GM18526 (cell line): ENCODE data around the gene F13B.

ENCODE experiments used
- POLR2A ChIP-seq: IDR thresholded peaks from 3 replicates; pipeline ENCODE4 v1.6.1; 2011; ENCODE audit not compliant: insufficient read length; ENCODE audit errors: extremely low read depth

The F13B gene

DNA sequence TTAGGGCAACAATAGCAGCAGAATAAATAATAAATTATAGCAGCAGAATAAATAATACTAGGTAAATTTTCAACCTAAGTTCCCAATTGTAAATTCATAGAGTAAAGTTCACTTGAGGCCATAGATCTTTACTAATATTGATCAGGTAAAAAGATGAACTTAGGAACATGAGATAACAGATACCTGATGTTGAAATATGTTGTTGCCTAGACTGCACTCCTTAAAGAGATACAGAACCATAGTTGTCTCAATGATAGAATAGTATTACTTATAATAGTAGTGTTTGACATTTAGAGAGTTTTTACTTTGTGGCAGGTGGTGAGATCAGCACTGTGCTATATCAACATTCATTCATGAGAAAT lies 378 bp upstream of the F13B start:
- TF ChIP-seq POLR2A = no peak

DNA sequence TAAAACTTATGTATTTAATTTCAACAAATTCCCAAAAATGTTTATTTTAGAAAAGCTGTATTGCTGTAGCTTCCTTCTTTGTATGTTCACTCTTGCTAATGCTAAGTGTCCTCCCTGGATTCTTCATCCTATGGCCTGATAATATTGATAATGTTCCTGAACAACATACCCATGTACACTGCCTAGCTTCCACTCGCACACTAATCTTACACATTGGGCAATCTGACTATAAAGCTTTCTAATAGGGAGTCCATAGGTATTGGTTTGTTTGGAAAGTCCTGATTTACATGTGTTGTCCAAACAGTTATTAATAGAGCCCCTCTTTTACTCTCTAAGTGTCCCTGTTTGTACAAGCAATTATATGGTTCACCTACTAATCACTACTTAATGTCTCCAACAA lies 783 bp downstream of the F13B start:
- no peak for TF ChIP-seq POLR2A

DNA sequence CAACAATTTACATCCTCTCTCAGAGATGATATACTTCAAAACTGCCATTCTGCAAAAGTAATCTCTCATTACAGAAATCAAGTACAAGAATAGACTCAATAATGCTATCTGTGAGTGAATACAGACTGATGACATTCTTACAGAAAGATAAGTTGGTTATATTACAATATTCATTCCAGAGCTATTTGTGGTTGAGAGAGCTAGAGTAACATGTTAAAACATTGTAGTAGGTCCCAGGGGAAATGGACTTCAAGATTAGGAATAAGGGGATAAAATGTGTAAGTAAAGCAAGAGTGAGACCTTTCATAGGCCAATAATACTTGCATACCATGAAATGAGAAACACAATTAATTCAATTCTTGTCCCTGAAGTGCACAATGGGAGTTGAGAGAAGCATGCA lies 1.5 kb downstream of the F13B start:
- no peak for TF ChIP-seq POLR2A

- no peak for TF ChIP-seq POLR2A
Observed at GRCh38 chr1:197063212-197063611, 3.8 kb downstream of the F13B start.

DNA sequence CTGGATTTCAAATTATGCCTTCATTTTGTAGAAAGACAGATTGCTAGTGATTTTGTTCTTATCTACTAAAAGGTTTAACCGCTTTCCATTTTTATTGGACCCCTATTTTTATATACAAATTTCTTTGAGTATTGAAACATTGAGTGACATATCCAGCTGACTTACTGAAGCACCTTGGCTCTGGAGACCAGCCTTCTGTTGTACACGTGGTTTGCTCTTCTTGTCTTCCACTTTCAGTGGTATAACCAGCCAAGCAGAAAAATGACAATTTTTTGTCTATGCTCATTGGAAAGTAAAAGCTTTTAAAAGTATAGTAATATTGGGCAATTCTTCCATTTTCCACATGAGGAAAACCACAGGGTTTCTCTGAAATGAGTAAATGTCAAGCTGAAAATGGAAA lies 4.4 kb downstream of the F13B start:
- TF ChIP-seq POLR2A = no peak

GRCh38 chr1:197049100-197049499 lies 18.0 kb downstream of the F13B start:
- no peak for TF ChIP-seq POLR2A

DNA sequence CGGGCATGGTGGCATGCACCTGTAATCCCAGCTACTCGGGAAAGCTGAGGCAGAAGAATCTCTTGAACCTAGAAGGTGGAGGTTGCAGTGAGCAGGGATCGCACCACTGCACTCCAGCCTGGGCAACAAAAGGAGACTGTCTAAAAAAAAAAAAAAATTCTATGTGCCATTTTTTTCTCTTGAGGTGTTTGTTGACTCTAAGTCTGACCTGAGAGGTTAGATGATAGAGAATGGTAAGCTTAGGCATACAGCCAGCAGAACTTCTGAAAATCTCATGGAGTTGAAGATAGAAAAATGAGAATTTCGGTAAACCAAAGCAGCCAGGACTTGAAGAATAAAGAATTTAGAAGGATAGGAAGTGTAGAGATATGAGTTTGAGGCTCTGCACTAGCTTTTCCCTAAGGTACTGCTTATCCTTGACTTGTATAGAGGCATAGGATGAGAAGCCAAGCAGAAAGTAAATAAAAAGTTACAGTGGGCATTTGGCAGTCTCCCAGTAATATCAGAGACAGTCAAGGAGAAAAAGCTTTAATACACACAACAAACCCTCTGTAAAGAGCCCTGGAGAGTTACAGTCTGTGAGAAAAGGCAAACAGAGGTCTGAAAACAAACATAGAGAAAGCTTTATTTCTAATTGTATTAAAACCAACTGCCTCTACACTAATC lies 24.3 kb downstream of the F13B start:
- no peak for TF ChIP-seq POLR2A

DNA sequence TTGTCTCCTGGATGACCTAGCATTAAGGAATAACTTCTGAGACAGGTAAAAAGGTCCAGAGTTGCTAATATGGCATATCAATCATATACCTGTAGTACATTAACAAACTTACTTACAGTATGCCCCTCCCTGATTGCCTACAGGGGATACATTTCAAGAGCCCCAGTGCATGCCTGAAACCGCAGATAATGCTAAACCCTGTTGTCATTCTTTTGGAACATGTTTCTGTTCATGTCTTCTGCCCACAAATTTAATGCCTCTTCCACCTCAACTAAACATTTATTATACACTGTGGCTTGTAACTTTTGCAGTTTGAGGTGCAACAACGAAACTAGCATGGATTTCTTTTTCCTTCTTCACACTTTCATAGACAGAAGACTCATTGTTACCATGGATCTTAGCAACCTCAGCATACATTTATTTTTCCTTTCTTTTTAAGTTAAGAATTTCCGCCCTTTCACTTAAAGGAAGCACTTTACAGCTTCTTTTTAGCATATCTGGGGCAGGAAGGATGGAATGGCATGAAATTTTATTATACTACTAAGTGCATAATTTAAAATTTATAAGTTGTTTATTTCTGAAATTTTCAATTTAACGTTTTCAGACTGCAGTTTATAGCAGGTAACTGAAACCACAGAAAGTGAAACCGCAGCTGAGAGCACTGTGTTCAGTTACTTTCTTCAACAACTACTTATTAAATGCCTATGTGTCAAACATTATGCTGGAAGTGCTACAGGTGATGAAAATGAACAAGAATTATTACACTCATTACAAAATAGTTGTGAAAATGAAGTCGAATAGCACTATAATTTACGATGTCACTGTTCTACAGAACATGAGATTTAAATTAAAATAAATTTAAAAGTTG lies 25.3 kb downstream of the F13B start:
- no peak for TF ChIP-seq POLR2A

- no peak for TF ChIP-seq POLR2A
Observed at GRCh38 chr1:197036861-197037260, 30.2 kb downstream of the F13B start.

DNA sequence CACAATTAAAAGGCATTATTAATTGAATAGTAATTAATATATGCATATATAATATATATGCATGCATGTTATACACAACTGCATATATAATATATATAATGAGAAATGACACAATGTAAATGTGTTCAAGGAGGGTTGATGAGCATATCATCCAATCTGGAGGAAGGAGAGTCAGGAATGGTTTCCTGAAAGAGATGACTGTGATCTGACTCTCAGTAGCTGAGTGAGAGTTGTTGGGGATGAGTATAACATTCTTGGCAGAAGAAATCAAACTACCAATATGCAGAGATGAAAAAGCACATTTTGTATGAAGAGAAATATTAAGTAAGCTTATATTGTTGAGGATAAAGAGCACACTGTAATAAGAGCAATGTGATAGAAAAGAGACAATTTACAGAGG lies 37.3 kb downstream of the F13B start:
- TF ChIP-seq POLR2A = no peak

GRCh38 chr1:197027359-197027758 lies 39.7 kb downstream of the F13B start:
- TF ChIP-seq POLR2A = no peak

DNA sequence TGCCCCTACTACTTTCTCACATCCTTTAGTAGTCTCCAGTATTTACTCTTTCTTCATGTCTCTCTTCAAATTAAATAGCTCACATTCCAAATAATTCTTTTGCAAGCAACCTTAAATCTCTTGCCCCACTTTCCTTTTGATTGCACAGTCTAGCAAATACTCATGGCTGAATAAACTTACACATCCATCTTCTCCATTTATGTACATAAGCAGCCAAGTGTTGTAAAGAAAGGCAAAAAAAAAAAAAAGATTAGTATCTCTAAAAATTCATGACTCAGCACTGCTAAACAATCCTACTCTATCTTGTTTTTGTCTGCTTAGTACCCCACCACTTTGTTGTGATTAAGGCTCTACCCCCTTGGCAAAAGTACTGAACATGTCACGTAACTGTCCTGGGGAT lies 42.6 kb downstream of the F13B start:
- TF ChIP-seq POLR2A = no peak

GRCh38 chr1:197021716-197022115 lies 45.3 kb downstream of the F13B start:
- TF ChIP-seq POLR2A = no peak

DNA sequence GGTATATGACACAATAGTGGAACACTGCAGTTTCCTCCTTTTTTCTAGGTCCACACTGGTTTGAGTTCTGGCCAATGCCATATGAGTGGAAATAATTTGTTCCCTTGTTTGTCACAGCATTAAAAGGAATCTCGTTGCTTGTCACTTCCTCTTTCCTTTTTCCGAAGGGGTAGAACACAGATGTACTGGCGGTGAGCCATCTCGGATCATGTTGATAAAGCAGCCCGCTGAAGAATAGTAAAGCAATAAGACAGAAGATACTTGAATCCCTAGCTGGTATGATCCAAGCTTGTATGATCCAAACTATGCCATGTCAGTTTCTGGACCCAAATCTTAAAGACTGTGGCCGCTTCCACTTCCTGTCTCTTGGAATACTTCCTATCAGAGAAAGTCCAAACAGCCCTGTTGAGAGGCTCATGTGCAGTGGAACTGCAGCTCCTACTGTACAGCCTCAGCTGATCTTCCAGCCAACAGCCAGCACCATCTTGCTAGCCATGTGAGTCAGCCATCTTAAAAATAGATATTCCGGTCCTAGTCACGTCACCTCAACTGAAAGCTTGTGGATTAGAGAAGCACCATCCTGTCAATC lies 49.4 kb downstream of the F13B start:
- TF ChIP-seq POLR2A = no peak

DNA sequence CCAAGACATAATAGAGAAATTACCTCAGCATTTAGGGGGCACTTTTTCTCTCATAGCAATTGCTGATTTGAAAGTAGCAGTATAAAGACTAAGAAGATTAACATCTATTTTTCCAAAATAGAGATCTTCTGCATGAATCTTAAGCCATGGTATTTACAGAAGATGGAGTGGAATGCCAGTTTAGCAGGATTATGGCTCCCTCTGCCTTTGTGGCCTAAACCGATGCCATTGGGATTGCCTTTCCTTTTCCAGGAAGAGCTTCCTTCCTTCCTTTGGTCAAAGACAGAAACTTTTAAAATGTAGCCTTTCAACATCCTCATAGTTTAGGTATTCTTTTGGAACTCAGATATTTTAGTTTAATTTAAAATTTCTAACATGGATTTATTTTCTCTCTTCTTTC lies 50.3 kb downstream of the F13B start:
- no peak for TF ChIP-seq POLR2A

GRCh38 chr1:197013234-197013633 lies 53.8 kb downstream of the F13B start:
- TF ChIP-seq POLR2A = no peak
